Measurements from ENCODE around the gene PSEN2.

- TF ChIP-seq, protein P1, sequence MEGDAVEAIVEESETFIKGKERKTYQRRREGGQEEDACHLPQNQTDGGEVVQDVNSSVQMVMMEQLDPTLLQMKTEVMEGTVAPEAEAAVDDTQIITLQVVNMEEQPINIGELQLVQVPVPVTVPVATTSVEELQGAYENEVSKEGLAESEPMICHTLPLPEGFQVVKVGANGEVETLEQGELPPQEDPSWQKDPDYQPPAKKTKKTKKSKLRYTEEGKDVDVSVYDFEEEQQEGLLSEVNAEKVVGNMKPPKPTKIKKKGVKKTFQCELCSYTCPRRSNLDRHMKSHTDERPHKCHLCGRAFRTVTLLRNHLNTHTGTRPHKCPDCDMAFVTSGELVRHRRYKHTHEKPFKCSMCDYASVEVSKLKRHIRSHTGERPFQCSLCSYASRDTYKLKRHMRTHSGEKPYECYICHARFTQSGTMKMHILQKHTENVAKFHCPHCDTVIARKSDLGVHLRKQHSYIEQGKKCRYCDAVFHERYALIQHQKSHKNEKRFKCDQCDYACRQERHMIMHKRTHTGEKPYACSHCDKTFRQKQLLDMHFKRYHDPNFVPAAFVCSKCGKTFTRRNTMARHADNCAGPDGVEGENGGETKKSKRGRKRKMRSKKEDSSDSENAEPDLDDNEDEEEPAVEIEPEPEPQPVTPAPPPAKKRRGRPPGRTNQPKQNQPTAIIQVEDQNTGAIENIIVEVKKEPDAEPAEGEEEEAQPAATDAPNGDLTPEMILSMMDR (conservative IDR thresholded peaks at IDR 0.05; ENCODE audit: low read length): no peak
- TF ChIP-seq EZH2phosphoT487 (IDR thresholded peaks at IDR 0.05; ENCODE audit: borderline replicate concordance, low read depth, low read length): no peak
Measured at GRCh38 chr1:226863446-226863845, 7.0 kb upstream of the PSEN2 start.
